B cell (primary cell): ENCODE results near the gene CLSTN2.

Experiments used
- EZH2 ChIP-seq: IDR thresholded peaks from 2 replicates; pipeline ENCODE4 v1.6.1; 2012; ENCODE audit warnings: borderline replicate concordance, low read depth, mild to moderate bottlenecking, moderate library complexity, low read length; ENCODE audit not compliant: insufficient read depth, poor library complexity, severe bottlenecking
- TF ChIP-seq, protein P1 (sequence below): fragments of 200-600 bp; IDR thresholded peaks from one replicate; pipeline ENCODE4 v1.8.0; 2022; ENCODE audit warnings: antibody characterized with exemption, mild to moderate bottlenecking

DNA sequence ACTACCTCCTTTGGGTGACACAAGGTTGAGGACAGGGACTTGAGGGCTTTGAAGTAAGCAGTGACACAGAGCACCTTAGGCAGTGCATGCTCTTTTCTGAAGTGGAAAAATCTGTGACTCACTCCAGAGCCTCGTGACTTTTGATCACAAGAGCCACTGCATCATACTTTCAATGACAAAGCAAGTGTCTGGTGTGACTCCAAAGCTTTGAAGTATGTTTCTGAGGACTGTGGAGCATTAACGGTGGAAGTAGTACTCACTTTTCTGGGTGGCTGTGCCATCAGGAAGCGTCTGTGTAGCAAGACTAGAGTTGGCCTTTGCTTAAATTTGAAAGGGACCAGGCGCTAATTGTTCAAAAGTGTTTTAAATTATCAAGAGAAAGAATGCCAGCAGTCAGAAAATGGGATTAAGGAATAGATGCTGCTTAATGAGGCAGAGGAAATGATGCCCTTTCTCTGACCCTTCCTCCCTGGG lies 532.2 kb downstream of the CLSTN2 start:
- TF ChIP-seq, protein P1, sequence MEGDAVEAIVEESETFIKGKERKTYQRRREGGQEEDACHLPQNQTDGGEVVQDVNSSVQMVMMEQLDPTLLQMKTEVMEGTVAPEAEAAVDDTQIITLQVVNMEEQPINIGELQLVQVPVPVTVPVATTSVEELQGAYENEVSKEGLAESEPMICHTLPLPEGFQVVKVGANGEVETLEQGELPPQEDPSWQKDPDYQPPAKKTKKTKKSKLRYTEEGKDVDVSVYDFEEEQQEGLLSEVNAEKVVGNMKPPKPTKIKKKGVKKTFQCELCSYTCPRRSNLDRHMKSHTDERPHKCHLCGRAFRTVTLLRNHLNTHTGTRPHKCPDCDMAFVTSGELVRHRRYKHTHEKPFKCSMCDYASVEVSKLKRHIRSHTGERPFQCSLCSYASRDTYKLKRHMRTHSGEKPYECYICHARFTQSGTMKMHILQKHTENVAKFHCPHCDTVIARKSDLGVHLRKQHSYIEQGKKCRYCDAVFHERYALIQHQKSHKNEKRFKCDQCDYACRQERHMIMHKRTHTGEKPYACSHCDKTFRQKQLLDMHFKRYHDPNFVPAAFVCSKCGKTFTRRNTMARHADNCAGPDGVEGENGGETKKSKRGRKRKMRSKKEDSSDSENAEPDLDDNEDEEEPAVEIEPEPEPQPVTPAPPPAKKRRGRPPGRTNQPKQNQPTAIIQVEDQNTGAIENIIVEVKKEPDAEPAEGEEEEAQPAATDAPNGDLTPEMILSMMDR: no peak
- TF ChIP-seq EZH2: no peak
